Left colon (tissue), 2 donors: ENCODE results near the gene ERLIN1. TPM values are rescaled to one million over a fixed set of nuclear protein-coding genes. Genes with fewer than 3 reads are reported as not detected.

Source experiments
- ATAC-seq: fragments of 200-7000 bp; cut with Tn5 transposase; one replicate; pipeline ENCODE4 v1.9.1; 2020; ENCODE audit warnings: mild to moderate bottlenecking, moderate library complexity
- DNase-seq, 2 donors: peaks; one replicate each; pipeline ENCODE4 v3.0.0-alpha.2; 2020
- intact Hi-C, 2 donors: fragments of 100-400 bp; cut with DNase I in 1 of 2; cut with micrococcal nuclease in 1 of 2; formaldehyde crosslinking; loops; one replicate each; pipeline versions ENCODE4 v1.11.2 to v1.14.0; 2022; cut with DNase I, micrococcal nuclease
- total RNA-seq, 2 donors: library from RNA; stranded (reverse); fragmentation: NEBNext Ultra II Directional; extraction: Animal tissue kit (Norgen Biotek cat#: 25700); gene quantifications; one replicate each; pipeline ENCODE4 v1.2.1, GENCODE V29; 2021
- donor health status: DM: no; HTN: no; CAD: no.
- donor health status: DM: yes; HTN: yes; CAD: no.

The ERLIN1 gene
- total RNA-seq, 2 donors from 2014 or later: 44.3 to 55.9 TPM

DNA sequence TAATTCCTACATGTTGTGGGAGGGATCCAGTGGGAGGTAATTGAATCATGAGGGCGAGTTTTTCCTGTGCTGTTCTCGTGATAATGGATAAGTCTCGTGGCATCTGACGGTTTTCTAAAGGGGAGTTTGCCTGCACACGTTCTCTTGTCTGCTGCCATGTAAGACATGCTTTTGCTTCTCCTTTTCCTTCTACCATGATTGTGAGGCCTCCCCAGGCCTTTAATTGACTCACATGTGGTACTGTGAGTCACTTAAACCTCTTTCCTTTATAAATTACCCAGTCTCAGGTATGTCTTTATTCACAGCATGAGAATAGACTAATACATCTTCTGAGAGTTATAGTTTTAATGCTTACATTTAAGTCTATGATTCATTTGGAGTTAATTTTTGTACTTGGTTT is 81.5 kb downstream of the ERLIN1 start:
- intact Hi-C loops: no loop called here

GRCh38 chr10:100103581-100103980 is 82.2 kb downstream of the ERLIN1 start:
- ATAC-seq: no peak
- no peak for DNase-seq
- intact Hi-C loops: no loop called here

More for the DNA sequence above, 81.5 kb downstream of the ERLIN1 start:
- DNase-seq (no peak), ATAC-seq (no peak)

DNA sequence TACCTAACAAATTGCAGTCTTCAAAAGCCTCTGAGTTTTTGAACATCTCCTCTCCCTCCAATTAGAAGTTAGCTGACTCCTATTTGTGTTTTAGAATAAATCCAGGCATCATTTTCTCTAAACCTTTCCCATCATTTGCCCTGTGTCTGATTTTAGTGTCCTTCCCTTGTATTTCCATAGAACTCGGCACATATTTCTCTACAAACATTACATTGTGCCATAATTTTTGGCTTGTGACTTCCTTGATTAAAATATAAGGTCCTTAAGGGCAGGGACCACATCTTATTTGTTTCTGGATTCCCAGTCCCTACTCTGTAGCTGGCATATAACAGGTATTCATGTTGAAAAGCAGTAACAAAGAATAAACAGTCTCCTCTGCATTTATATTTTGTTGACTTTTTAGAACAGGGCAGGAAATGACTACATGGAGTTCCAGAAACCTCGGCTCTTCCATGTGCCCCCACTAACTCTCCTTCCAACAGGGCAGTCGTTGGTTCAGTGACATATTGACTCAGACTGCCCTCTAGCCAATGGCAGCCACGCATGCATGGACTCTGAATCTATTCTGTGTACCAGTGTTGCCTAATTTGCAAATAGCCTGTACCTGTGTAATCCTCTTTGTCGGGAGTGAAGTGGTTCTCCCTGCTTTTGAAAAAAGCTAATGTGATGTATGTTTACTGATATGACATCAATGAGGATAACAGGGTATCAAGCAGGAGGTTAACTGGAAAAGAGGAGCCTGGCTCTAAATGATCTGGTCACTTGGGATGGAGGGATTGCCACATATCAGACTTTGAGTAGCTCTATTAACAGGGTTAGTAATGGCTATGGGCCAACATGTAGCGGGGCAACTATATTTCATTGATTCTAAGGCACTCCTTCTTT is 84.4 kb downstream of the ERLIN1 start:
- DNase-seq: no peak
- peak; percentile 81 for ATAC-seq
- intact Hi-C loops: no loop called here

- intact Hi-C loops: no loop called here
- DNase-seq: no peak
- no peak for ATAC-seq
Observed at GRCh38 chr10:100100651-100101184, 85.1 kb downstream of the ERLIN1 start.

Other genes starting within 250 kb of the ERLIN1 start
- 10 to 100 TPM; 43.6 to 53.4 TPM for gene DNMBP, start 176.1 kb downstream of the ERLIN1 start, total RNA-seq
- gene CPN1, start 104.2 kb downstream of the ERLIN1 start, total RNA-seq: not detected
- gene CHUK, start 43.6 kb upstream of the ERLIN1 start, total RNA-seq: 10 to 100 TPM; 21.8 to 22.5 TPM
- gene CWF19L1, start 81.6 kb upstream of the ERLIN1 start, total RNA-seq: 10 to 100 TPM; 10.9 to 12.0 TPM
- 10 to 100 TPM; 16.1 to 17.2 TPM for gene BLOC1S2, start 100.7 kb upstream of the ERLIN1 start, total RNA-seq
- gene PKD2L1, start 144.2 kb upstream of the ERLIN1 start, total RNA-seq: under 1 TPM in 1 of 2 donors, not detected in 1; 0.20 TPM
- 10 to 100 TPM; 70.9 to 90.1 TPM for gene SCD, start 161.2 kb upstream of the ERLIN1 start, total RNA-seq